Measurements from ENCODE around the gene CYSRT1. TPM values are rescaled to one million over a fixed set of nuclear protein-coding genes. Genes with fewer than 3 reads are reported as not detected.

Gene CYSRT1
- total RNA-seq, 2 donors from 2014 or later: 0.34 to 0.64 TPM

- no peak overlapping the region for H3K27ac Mint-ChIP-seq
- DNase-seq (ENCODE audit: low spot score in 2 of 2) (no peak), ATAC-seq (no peak)
- H3K9me3 Mint-ChIP-seq: no peaks in the 10 kb centered on the region
- H3K36me3 Mint-ChIP-seq: peaks cover 0 to 3% of the 10 kb centered on the region in 2 donors
Observed at GRCh38 chr9:137263506-137263905, 38.5 kb downstream of the CYSRT1 start.

DNA sequence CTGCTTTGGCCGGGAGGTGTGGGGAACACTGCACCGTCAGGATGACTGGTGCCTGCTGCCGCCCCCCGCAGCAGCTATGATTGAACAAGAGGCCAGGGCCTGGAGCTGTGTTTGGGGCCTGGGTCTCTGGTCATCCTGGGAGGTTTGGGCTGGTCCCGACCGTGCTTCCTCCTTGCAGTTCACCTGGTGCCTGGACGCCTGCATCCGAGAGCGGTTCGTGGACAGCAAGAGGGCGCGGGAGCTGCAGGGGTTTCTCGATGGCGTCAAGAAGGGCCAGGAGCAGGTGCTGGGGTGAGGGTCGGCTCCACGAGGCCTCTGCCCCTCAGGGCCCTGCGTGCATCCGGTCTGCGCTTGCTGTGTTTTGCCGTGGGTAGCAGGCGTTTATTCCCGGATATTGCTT, 39.1 kb downstream of the CYSRT1 start:
- DNase-seq (ENCODE audit: low spot score in 2 of 2): no peak
- no peak overlapping the region for H3K27ac Mint-ChIP-seq
- ATAC-seq: no peak
- peaks cover 0 to 7% of the 10 kb centered on the region in 2 donors for H3K36me3 Mint-ChIP-seq
- no peaks in the 10 kb centered on the region for H3K9me3 Mint-ChIP-seq

- peaks cover 0 to 14% of the 10 kb centered on the region in 2 donors for H3K36me3 Mint-ChIP-seq
- H3K27ac Mint-ChIP-seq: no peak overlapping the region
- no peak for DNase-seq (ENCODE audit: low spot score in 2 of 2)
- ATAC-seq: no peak
- H3K9me3 Mint-ChIP-seq: no peaks in the 10 kb centered on the region
Observed at GRCh38 chr9:137265496-137266161, 40.7 kb downstream of the CYSRT1 start.

- no peak for DNase-seq (ENCODE audit: low spot score in 2 of 2)
- Mint-ChIP-seq H3K36me3 (peaks cover 0 to 14% of the 10 kb centered on the region in 2 donors), H3K9me3 (no peaks in the 10 kb centered on the region), H3K27ac (no peak overlapping the region)
- no peak for ATAC-seq
Observed at GRCh38 chr9:137266162-137266527, 41.2 kb downstream of the CYSRT1 start.

DNA sequence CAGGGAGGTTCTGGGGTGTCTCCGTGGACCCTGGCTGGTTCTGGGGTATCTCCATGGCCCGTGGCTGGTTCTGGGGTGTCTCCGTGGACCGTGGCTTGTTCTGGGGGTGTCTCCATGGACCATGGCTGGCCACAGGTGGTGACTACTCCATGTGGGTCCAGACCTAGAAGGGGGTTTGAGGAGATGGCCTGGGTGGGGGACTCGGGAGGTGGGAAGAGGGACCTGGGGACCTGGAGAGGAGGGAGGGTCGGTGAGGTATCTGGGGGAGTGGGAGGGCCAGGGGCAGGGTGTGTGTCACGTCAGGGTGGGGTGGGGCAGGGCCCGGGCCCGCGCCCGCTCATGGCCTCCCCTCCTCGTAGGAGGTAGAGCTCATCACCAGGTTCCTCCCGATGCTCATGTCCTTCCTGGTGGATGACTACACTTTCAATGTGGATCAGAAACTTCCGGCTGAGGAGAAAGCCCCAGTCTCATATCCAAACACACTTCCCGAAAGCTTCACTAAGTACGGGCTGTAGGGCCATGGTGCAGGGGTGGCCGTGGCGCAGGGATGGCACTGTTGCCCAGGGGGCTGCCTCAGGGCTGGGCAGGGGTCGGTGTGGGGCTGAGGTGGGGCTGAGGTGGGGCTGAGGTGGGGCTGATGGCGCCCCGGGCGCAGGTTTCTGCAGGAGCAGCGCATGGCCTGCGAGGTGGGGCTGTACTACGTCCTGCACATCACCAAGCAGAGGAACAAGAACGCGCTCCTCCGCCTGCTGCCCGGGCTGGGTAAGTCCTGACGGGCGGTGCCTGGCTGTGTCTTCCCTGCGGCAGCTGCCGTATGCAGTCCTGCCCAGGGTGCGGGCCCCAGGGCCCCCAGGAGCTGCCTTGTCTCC, 41.8 kb downstream of the CYSRT1 start:
- no peak overlapping the region for H3K27ac Mint-ChIP-seq
- H3K9me3 Mint-ChIP-seq: no peaks in the 10 kb centered on the region
- ATAC-seq (no peak), DNase-seq (ENCODE audit: low spot score in 2 of 2) (no peak)
- H3K36me3 Mint-ChIP-seq: peaks cover 0 to 14% of the 10 kb centered on the region in 2 donors

DNA sequence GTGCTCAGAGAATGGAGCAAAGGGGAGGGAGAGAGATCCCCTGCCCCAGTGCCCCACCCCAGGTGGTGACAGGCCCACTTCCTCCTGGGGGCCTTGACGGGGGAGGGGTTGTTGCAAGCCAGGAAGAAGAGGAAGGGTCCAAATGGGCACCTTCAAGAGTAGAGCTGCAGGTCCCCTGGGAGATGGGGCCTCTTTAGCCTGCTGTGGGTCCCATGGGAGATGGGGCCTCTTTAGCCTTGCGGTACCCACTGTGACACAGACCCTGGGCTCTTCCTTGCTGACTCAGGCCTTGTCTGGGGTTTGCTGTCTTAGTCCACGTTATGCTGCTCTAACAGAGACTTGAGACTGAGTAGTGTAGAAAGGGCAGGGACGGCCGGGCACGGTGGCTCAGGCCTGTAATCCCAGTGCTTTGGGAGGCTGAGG, 43.0 kb downstream of the CYSRT1 start:
- Mint-ChIP-seq H3K27ac (no peak overlapping the region), H3K9me3 (no peaks in the 10 kb centered on the region), H3K36me3 (peaks cover 0 to 14% of the 10 kb centered on the region in 2 donors)
- ATAC-seq: no peak
- no peak for DNase-seq (ENCODE audit: low spot score in 2 of 2)

- Mint-ChIP-seq H3K9me3 (no peaks in the 10 kb centered on the region), H3K27ac (peak overlapping the region in 1 of 2 donors; percentile 1), H3K36me3 (peaks cover 0 to 14% of the 10 kb centered on the region in 2 donors)
- no peak for ATAC-seq
- no peak for DNase-seq (ENCODE audit: low spot score in 2 of 2)
Observed at GRCh38 chr9:137268538-137269201, 43.7 kb downstream of the CYSRT1 start.

DNA sequence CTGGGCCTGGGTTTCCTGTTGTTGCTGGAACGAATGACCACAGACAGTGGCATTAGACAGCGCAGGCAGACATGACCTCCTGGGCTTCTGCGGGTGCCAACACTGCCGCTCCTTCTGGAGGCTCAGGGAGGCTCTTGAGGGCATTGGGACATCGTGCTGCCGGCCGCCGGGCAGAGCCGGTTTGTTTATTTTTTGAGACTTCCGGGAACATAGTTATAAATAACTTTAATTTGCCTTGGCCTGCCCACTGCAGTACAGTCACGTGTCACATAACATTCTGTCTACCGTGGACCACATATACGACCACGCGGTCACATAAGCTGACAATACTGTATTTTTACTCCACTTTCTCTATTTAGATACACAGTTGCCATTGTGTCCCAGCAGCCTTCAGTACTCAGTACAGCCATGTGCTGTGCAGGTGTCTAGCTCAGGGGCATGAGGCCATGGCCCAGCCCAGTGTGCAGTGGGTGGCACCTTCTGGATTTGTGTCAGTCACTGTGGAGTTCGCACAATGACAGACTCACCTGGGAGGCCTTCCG, 44.3 kb downstream of the CYSRT1 start:
- DNase-seq (ENCODE audit: low spot score in 2 of 2): no peak
- Mint-ChIP-seq H3K27ac (no peak overlapping the region), H3K36me3 (peaks cover 0 to 14% of the 10 kb centered on the region in 2 donors), H3K9me3 (no peaks in the 10 kb centered on the region)
- no peak for ATAC-seq

DNA sequence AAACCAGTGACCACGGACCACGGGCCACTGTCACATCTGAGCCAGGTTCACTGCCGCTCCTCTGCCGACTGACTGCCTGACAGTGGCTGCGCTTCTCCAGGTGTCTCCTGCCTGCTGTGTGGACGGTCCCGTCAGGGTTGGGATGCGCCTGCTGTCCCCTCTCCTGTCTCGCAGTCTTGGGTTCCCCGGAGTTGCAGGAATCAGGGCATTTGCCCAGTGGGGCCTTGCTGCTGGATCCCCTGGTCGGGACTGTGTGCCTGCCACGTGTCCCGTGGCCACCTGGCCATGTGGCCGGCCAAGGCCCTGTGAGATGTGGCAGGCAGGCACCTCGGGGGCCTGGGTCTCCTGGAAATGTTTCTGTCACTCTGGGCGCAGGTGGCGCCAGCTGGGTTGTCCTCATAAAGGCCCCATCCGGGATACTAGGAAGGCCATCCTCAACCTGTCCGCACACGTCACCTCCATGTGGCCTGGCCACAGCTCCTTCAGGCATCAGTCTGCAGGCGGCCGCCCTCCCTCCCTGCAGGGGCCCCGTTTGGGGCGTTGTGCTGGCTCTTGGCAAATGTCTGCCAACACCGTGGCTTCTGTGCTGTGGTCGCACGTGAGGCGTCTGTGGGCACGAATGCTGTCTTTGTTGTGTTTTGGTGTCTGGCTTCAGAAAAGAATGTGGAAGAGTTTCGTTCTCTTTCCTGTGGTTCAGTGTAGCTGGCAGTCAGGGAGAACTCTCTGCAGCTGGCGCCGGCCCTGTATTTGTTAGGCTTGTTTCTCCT, 46.1 kb downstream of the CYSRT1 start:
- Mint-ChIP-seq H3K27ac (no peak overlapping the region), H3K9me3 (no peaks in the 10 kb centered on the region), H3K36me3 (peaks cover 0 to 14% of the 10 kb centered on the region in 2 donors)
- ATAC-seq (peak; percentile 33 to 38), DNase-seq (ENCODE audit: low spot score in 2 of 2) (no peak)

DNA sequence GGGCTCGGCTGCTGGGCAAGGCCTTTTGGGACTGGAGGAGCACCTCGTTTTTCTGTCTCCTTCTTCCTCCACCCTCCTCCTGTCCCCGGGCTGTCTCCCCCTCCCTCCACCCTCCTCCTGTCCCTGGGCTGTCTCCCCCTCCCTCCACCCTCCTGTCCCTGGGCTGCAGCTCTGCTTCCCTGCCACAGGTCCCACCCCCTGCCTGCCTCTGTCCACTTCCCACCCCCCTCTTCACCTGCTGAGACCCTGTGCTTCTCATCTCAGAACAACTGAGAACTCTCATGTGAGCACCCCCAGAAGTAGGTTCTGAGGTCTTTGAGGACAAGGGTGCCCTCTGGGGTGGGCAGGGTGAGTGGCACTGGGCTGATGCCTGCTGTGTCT, 46.7 kb downstream of the CYSRT1 start:
- H3K9me3 Mint-ChIP-seq: no peaks in the 10 kb centered on the region
- DNase-seq (ENCODE audit: low spot score in 2 of 2) (no peak), ATAC-seq (peak in 1 of 2 donors; percentile 4)
- no peak overlapping the region for H3K27ac Mint-ChIP-seq
- H3K36me3 Mint-ChIP-seq: peaks cover 0 to 14% of the 10 kb centered on the region in 2 donors

DNA sequence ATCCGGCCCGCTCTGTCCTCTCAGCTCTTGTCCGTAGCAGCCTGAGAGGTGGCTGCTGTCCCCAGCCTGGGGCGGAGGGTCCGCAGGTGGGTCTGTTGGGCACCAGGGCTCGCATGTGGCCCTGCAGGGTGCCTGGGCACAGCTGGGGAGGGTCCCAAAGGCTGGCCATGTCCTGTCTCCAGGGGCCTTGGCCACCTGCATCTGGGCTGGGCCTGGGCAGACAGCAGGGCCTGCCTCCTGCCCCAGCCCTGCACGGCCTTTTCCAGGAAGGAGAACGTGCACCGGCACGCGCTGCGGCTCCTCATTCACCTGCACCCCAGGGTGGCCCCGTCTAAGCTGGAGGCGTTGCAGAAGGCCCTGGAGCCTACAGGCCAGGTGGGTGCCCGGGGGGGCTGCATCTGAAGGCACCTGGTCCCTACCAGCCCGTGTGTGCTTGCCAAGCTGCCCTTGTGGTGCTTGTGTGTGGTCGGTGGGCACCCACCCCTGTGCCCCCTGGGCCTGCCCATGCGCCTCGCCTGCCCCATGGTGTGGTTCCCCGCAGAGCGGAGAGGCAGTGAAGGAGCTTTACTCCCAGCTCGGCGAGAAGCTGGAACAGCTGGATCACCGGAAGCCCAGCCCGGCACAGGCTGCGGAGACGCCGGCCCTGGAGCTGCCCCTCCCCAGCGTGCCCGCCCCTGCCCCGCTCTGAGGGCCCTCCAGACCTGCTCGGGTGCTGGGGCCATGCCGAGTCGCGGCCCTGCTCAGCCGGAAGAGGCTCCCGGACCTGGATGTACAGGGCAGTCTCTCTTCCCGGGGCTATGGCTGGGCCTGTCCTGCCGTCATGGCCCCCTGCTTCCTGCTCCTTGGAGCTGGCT, 47.5 kb downstream of the CYSRT1 start:
- Mint-ChIP-seq H3K9me3 (no peaks in the 10 kb centered on the region), H3K36me3 (peaks cover 0 to 14% of the 10 kb centered on the region in 2 donors), H3K27ac (no peak overlapping the region)
- ATAC-seq (no peak), DNase-seq (ENCODE audit: low spot score in 2 of 2) (no peak)

DNA sequence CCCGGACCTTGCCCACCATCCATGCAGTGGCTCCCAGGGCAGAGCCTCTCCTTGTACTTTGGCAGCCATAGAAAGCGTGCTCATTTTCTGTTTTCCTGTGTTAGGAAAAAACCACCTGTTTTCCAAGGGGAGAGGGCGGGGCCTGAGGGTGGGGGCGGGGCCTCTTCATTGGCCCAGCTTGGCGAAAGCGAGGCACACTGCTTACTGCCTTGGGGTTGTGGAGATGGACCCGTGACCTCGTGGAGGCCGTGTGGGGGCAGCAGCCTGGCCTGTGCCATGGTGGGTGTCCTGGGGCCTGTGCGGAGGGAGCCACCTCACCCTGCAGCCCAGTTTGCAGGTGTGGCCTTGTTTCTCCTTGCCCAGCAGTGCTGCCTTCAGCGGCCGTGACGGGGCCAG, 48.1 kb downstream of the CYSRT1 start:
- ATAC-seq (no peak), DNase-seq (ENCODE audit: low spot score in 2 of 2) (no peak)
- Mint-ChIP-seq H3K9me3 (no peaks in the 10 kb centered on the region), H3K27ac (no peak overlapping the region), H3K36me3 (peaks cover 0 to 14% of the 10 kb centered on the region in 2 donors)

DNA sequence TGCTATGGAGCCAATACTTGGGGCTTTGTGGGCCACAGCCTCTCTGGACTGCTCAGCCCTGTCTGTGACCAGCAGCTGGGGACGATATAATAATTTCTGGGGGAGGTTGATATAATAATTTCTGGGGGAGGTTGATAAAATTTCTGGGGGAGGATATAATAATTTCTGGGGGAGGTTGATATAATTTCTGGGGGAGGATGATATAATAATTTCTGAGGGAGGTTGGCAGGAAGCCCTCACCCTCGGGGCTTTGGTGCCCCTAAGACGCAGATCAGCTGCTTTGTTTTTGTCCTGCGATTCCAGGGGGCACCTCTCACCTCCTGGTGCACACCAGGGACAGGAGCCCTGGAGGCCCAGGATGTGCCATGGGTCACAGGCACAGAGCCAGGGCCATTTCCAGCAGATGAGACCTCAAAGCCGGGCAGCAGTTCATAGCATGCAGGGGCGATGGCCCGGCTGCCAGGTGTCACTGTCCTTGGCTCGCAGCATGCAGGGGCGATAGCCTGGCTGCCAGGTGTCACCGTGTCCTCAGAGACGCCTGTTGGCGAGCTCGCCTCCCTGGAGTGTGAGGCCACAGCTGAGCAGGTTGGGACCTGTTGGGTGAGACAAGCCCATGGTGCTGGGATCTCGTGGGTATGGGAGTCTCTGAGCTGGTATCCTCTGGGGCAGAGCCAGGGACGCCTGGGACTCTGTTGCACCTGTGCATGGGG, 48.8 kb downstream of the CYSRT1 start:
- DNase-seq (ENCODE audit: low spot score in 2 of 2): no peak
- Mint-ChIP-seq H3K27ac (no peak overlapping the region), H3K9me3 (no peaks in the 10 kb centered on the region), H3K36me3 (peaks cover 0 to 9% of the 10 kb centered on the region in 2 donors)
- ATAC-seq: no peak

- Mint-ChIP-seq H3K27ac (peak overlapping the region in 1 of 2 donors; percentile 37), H3K36me3 (no peaks in the 10 kb centered on the region), H3K9me3 (no peaks in the 10 kb centered on the region)
- ATAC-seq (no peak), DNase-seq (ENCODE audit: low spot score in 2 of 2) (no peak)
Observed at GRCh38 chr9:137275203-137275587, 50.2 kb downstream of the CYSRT1 start.
